ENCODE results near the gene MPC2. TPM values are rescaled to one million over a fixed set of nuclear protein-coding genes. Genes with fewer than 3 reads are reported as not detected.

Gene MPC2
- total RNA-seq, 1 experiment from 2014 or later: 68.2 TPM

- no peak overlapping the region for H2AFZ ChIP-seq (ENCODE audit: low read length)
- no peaks in the 10 kb centered on the region for H3K9me2 ChIP-seq (replicated peaks; ENCODE audit: insufficient read depth, low read length)
- no peaks in the 10 kb centered on the region for H3K9me3 ChIP-seq (ENCODE audit: low read length)
- H3K4me2 ChIP-seq (ENCODE audit: low read depth, low read length, poor library complexity, severe bottlenecking): peak overlapping the region; percentile 92
- no peak for DNase-seq
- H3K36me3 ChIP-seq (ENCODE audit: insufficient read depth, low read length): peaks cover 15% of the 10 kb centered on the region
- peak overlapping the region; percentile 83 for H3K9ac ChIP-seq (ENCODE audit: low read length)
- peak overlapping the region; percentile 77 for H3K4me3 ChIP-seq (ENCODE audit: low read length)
- H3K79me2 ChIP-seq (ENCODE audit: low read length): peaks cover 90% of the 10 kb centered on the region
- peak overlapping the region; percentile 91 for H3K27ac ChIP-seq (ENCODE audit: low read length)
- peaks cover 28% of the 10 kb centered on the region for H3K4me1 ChIP-seq (ENCODE audit: low read length)
- no peaks in the 10 kb centered on the region for H4K20me1 ChIP-seq (ENCODE audit: insufficient read depth, low read depth, low read length)
- H3K27me3 ChIP-seq (ENCODE audit: low read length): no peaks in the 10 kb centered on the region
Observed at GRCh38 chr1:167938080-167938636, 1.3 kb upstream of the MPC2 start.

GRCh38 chr1:167937709-167938010 lies 788 bp upstream of the MPC2 start:
- Histone ChIP-seq H3K4me1 (ENCODE audit: low read length) (peaks cover 32% of the 10 kb centered on the region), H2AFZ (ENCODE audit: low read length) (no peak overlapping the region), H3K4me2 (ENCODE audit: low read depth, low read length, poor library complexity, severe bottlenecking) (peak overlapping the region; percentile 92)

GRCh38 chr1:167936068-167936929 lies 573 bp downstream of the MPC2 start, which contains the start of gene DCAF6:
Gene DCAF6, plus strand, starts transcription at chr1:167936683. Its CDS starts 229 bp downstream, at chr1:167936912.
- no peaks in the 10 kb centered on the region for H3K9me2 ChIP-seq (replicated peaks; ENCODE audit: insufficient read depth, low read length)
- no peaks in the 10 kb centered on the region for H3K9me3 ChIP-seq (ENCODE audit: low read length)
- H3K27ac ChIP-seq (ENCODE audit: low read length): peak within 1 kb of the TSS; percentile 91
- H2AFZ ChIP-seq (ENCODE audit: low read length): peak within 1 kb of the TSS; percentile 56; the same call in 1 of the 2 replicates
- H3K9ac ChIP-seq (ENCODE audit: low read length): peak within 1 kb of the TSS; percentile 83
- peak; percentile 99 for DNase-seq
- H3K4me3 ChIP-seq (ENCODE audit: low read length): peak within 1 kb of the TSS; percentile 77
- peaks cover 89% of the 10 kb centered on the region for H3K79me2 ChIP-seq (ENCODE audit: low read length)
- H3K27me3 ChIP-seq (ENCODE audit: low read length): no peaks in the 10 kb centered on the region
- H4K20me1 ChIP-seq (ENCODE audit: insufficient read depth, low read depth, low read length): no peaks in the 10 kb centered on the region
- H3K4me2 ChIP-seq (ENCODE audit: low read depth, low read length, poor library complexity, severe bottlenecking): peak within 1 kb of the TSS; percentile 92
- H3K4me1 ChIP-seq (ENCODE audit: low read length): peaks cover 37% of the 10 kb centered on the region
- peaks cover 5% of the 10 kb centered on the region for H3K36me3 ChIP-seq (ENCODE audit: insufficient read depth, low read length)

More at GRCh38 chr1:167937709-167938010, 788 bp upstream of the MPC2 start:
- peak overlapping the region; percentile 83 for H3K9ac ChIP-seq (ENCODE audit: low read length)
- DNase-seq: no peak
- H3K9me3 ChIP-seq (ENCODE audit: low read length): no peaks in the 10 kb centered on the region
- peaks cover 15% of the 10 kb centered on the region for H3K36me3 ChIP-seq (ENCODE audit: insufficient read depth, low read length)
- H3K27ac ChIP-seq (ENCODE audit: low read length): peak overlapping the region; percentile 91
- no peaks in the 10 kb centered on the region for H4K20me1 ChIP-seq (ENCODE audit: insufficient read depth, low read depth, low read length)
- H3K4me3 ChIP-seq (ENCODE audit: low read length): peak overlapping the region; percentile 77
- H3K79me2 ChIP-seq (ENCODE audit: low read length): peaks cover 90% of the 10 kb centered on the region
- no peaks in the 10 kb centered on the region for H3K9me2 ChIP-seq (replicated peaks; ENCODE audit: insufficient read depth, low read length)
- no peaks in the 10 kb centered on the region for H3K27me3 ChIP-seq (ENCODE audit: low read length)

GRCh38 chr1:167935216-167936067 lies 1.4 kb downstream of the MPC2 start:
- H3K79me2 ChIP-seq (ENCODE audit: low read length): peaks cover 89% of the 10 kb centered on the region
- no peaks in the 10 kb centered on the region for H3K9me2 ChIP-seq (replicated peaks; ENCODE audit: insufficient read depth, low read length)
- peak overlapping the region; percentile 77 for H3K4me3 ChIP-seq (ENCODE audit: low read length)
- peak; percentile 81 for DNase-seq
- H3K27ac ChIP-seq (ENCODE audit: low read length): peak overlapping the region; percentile 56
- H3K4me2 ChIP-seq (ENCODE audit: low read depth, low read length, poor library complexity, severe bottlenecking): peak overlapping the region; percentile 92
- H3K9ac ChIP-seq (ENCODE audit: low read length): peak overlapping the region; percentile 76
- peaks cover 44% of the 10 kb centered on the region for H3K4me1 ChIP-seq (ENCODE audit: low read length)
- H3K36me3 ChIP-seq (ENCODE audit: insufficient read depth, low read length): no peaks in the 10 kb centered on the region
- no peaks in the 10 kb centered on the region for H3K27me3 ChIP-seq (ENCODE audit: low read length)
- no peak overlapping the region; the same call in 1 of the 2 replicates for H2AFZ ChIP-seq (ENCODE audit: low read length)
- H4K20me1 ChIP-seq (ENCODE audit: insufficient read depth, low read depth, low read length): no peaks in the 10 kb centered on the region
- no peaks in the 10 kb centered on the region for H3K9me3 ChIP-seq (ENCODE audit: low read length)

GRCh38 chr1:167934426-167935215 lies 2.3 kb downstream of the MPC2 start:
- Histone ChIP-seq H3K27me3 (ENCODE audit: low read length) (no peaks in the 10 kb centered on the region), H4K20me1 (ENCODE audit: insufficient read depth, low read depth, low read length) (no peaks in the 10 kb centered on the region), H3K9ac (ENCODE audit: low read length) (peak overlapping the region; percentile 76), H3K9me3 (ENCODE audit: low read length) (no peaks in the 10 kb centered on the region), H3K4me1 (ENCODE audit: low read length) (peaks cover 53% of the 10 kb centered on the region), H3K36me3 (ENCODE audit: insufficient read depth, low read length) (no peaks in the 10 kb centered on the region), H2AFZ (ENCODE audit: low read length) (no peak overlapping the region), H3K9me2 (replicated peaks; ENCODE audit: insufficient read depth, low read length) (no peaks in the 10 kb centered on the region), H3K4me3 (ENCODE audit: low read length) (peak overlapping the region; percentile 77), H3K79me2 (ENCODE audit: low read length) (peaks cover 89% of the 10 kb centered on the region), H3K27ac (ENCODE audit: low read length) (peak overlapping the region; percentile 56), H3K4me2 (ENCODE audit: low read depth, low read length, poor library complexity, severe bottlenecking) (peak overlapping the region; percentile 92)
- no peak for DNase-seq

- DNase-seq: no peak
- no peaks in the 10 kb centered on the region for H3K27me3 ChIP-seq (ENCODE audit: low read length)
- peaks cover 57% of the 10 kb centered on the region for H3K4me1 ChIP-seq (ENCODE audit: low read length)
- no peaks in the 10 kb centered on the region for H3K9me3 ChIP-seq (ENCODE audit: low read length)
- peak overlapping the region; percentile 76 for H3K9ac ChIP-seq (ENCODE audit: low read length)
- H3K4me2 ChIP-seq (ENCODE audit: low read depth, low read length, poor library complexity, severe bottlenecking): peak overlapping the region; percentile 92
- peaks cover 89% of the 10 kb centered on the region for H3K79me2 ChIP-seq (ENCODE audit: low read length)
- no peaks in the 10 kb centered on the region for H4K20me1 ChIP-seq (ENCODE audit: insufficient read depth, low read depth, low read length)
- H2AFZ ChIP-seq (ENCODE audit: low read length): no peak overlapping the region
- H3K27ac ChIP-seq (ENCODE audit: low read length): peak overlapping the region; percentile 56; the same call in 1 of the 2 replicates
- no peaks in the 10 kb centered on the region for H3K9me2 ChIP-seq (replicated peaks; ENCODE audit: insufficient read depth, low read length)
- H3K4me3 ChIP-seq (ENCODE audit: low read length): peak overlapping the region; percentile 77
- no peaks in the 10 kb centered on the region for H3K36me3 ChIP-seq (ENCODE audit: insufficient read depth, low read length)
Observed at GRCh38 chr1:167933788-167934187, 3.1 kb downstream of the MPC2 start.

- no peaks in the 10 kb centered on the region; the same call in 1 of the 2 replicates for H3K36me3 ChIP-seq (ENCODE audit: insufficient read depth, low read length)
- no peak overlapping the region for H3K4me3 ChIP-seq (ENCODE audit: low read length)
- no peaks in the 10 kb centered on the region for H3K27me3 ChIP-seq (ENCODE audit: low read length)
- H3K9me3 ChIP-seq (ENCODE audit: low read length): no peaks in the 10 kb centered on the region
- no peak overlapping the region for H2AFZ ChIP-seq (ENCODE audit: low read length)
- H3K79me2 ChIP-seq (ENCODE audit: low read length): peaks cover 94% of the 10 kb centered on the region
- no peaks in the 10 kb centered on the region for H4K20me1 ChIP-seq (ENCODE audit: insufficient read depth, low read depth, low read length)
- H3K27ac ChIP-seq (ENCODE audit: low read length): peak overlapping the region; percentile 4
- peak overlapping the region; percentile 17 for H3K4me2 ChIP-seq (ENCODE audit: low read depth, low read length, poor library complexity, severe bottlenecking)
- H3K9me2 ChIP-seq (replicated peaks; ENCODE audit: insufficient read depth, low read length): no peaks in the 10 kb centered on the region
- DNase-seq: no peak
- H3K4me1 ChIP-seq (ENCODE audit: low read length): peaks cover 84% of the 10 kb centered on the region
- no peak overlapping the region for H3K9ac ChIP-seq (ENCODE audit: low read length)
Observed at GRCh38 chr1:167929725-167930124, 7.1 kb downstream of the MPC2 start.
